KG1 (cell line): ENCODE results near the gene MYO10.
"Not testable (repeated sequence)": the region's sequence is repeated elsewhere in the genome, so short reads cannot be mapped to it uniquely, and the experiment has no call there.

Experiments used
- DNase-seq: peaks from one replicate; lab custom pipeline; 2025; lab: John Stamatoyannopoulos, UW

The MYO10 gene

GRCh38 chr5:16886793-16887345 is 49.2 kb downstream of the MYO10 start:
- DNase-seq, result no peak

- DNase-seq, result no peak
These were observed 49.7 kb downstream of the MYO10 start for GRCh38 chr5:16886366-16886736.

GRCh38 chr5:16885635-16886365 is 50.3 kb downstream of the MYO10 start:
- no peak for DNase-seq

GRCh38 chr5:16884595-16884994 is 51.5 kb downstream of the MYO10 start:
- DNase-seq, result no peak

GRCh38 chr5:16883806-16884205 is 52.3 kb downstream of the MYO10 start:
- no peak for DNase-seq

GRCh38 chr5:16883176-16883575 is 52.9 kb downstream of the MYO10 start:
- DNase-seq, result no peak

- DNase-seq, result no peak
These were observed 54.8 kb downstream of the MYO10 start for GRCh38 chr5:16881251-16881650.

- DNase-seq, result no peak
These were observed 55.5 kb downstream of the MYO10 start for GRCh38 chr5:16880547-16880946.

- no peak for DNase-seq
These were observed 56.4 kb downstream of the MYO10 start for GRCh38 chr5:16879650-16880049.

GRCh38 chr5:16879191-16879590 is 56.9 kb downstream of the MYO10 start:
- no peak for DNase-seq

- DNase-seq, result no peak
These were observed 58.7 kb downstream of the MYO10 start for GRCh38 chr5:16877267-16877935.

GRCh38 chr5:16874424-16874823 is 61.7 kb downstream of the MYO10 start:
- DNase-seq, result not testable (repeated sequence)

GRCh38 chr5:16871746-16872339 is 64.2 kb downstream of the MYO10 start:
- DNase-seq, result no peak

GRCh38 chr5:16870878-16871277 is 65.2 kb downstream of the MYO10 start:
- no peak for DNase-seq

- DNase-seq, result no peak
These were observed 66.0 kb downstream of the MYO10 start for GRCh38 chr5:16869821-16870796.

- DNase-seq, result no peak
These were observed 68.5 kb downstream of the MYO10 start for GRCh38 chr5:16867577-16867953.

- no peak for DNase-seq
These were observed 69.1 kb downstream of the MYO10 start for GRCh38 chr5:16866795-16867576.

GRCh38 chr5:16866273-16866672 is 69.8 kb downstream of the MYO10 start:
- DNase-seq, result no peak

GRCh38 chr5:16865151-16865550 is 70.9 kb downstream of the MYO10 start:
- DNase-seq, result no peak

- DNase-seq, result no peak
These were observed 71.4 kb downstream of the MYO10 start for GRCh38 chr5:16864631-16865131.

- no peak for DNase-seq
These were observed 72.6 kb downstream of the MYO10 start for GRCh38 chr5:16863469-16863946.
